ENCODE measurements around the gene KRTAP10-10.

GRCh38 chr21:44603109-44603875, 33.9 kb upstream of the KRTAP10-10 start:
- TF ChIP-seq CTCF (IDR thresholded peaks at IDR 0.05) (no peak), POLR2A (IDR thresholded peaks at IDR 0.05) (no peak)

Measured in body of pancreas (tissue), 4 donors.